Fibroblast of the conjunctiva (primary cell): ENCODE results near the gene SLC24A3.

ENCODE experiments used
- DNase-seq: peaks from one replicate; pipeline ENCODE4 v3.0.0-alpha.2; 2010; ENCODE audit warnings: low read depth

The SLC24A3 gene

GRCh38 chr20:19462491-19462890, 250.0 kb downstream of the SLC24A3 start:
- DNase-seq, result no peak

DNA sequence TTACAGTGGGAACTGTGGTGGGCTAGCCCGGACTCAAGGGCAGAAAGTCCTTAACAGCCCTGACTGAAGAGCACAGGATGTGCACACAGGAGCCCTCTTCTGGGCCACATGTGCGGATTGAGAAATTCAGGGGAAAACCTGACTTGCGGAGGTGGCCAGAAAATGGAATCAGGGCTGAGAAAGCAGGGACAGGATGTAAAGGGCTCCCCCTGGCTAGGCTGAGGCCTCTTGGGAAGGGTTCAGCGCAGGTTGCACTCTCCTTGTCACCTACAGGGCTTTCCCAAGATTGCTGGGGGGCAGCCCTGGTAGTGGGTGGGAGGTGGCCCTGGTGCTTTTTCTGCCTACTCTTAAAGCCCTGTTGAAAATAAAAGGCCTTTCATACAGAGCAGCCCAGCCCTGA, 251.2 kb downstream of the SLC24A3 start:
- no peak for DNase-seq

GRCh38 chr20:19465536-19465935, 253.1 kb downstream of the SLC24A3 start:
- DNase-seq, result no peak

DNA sequence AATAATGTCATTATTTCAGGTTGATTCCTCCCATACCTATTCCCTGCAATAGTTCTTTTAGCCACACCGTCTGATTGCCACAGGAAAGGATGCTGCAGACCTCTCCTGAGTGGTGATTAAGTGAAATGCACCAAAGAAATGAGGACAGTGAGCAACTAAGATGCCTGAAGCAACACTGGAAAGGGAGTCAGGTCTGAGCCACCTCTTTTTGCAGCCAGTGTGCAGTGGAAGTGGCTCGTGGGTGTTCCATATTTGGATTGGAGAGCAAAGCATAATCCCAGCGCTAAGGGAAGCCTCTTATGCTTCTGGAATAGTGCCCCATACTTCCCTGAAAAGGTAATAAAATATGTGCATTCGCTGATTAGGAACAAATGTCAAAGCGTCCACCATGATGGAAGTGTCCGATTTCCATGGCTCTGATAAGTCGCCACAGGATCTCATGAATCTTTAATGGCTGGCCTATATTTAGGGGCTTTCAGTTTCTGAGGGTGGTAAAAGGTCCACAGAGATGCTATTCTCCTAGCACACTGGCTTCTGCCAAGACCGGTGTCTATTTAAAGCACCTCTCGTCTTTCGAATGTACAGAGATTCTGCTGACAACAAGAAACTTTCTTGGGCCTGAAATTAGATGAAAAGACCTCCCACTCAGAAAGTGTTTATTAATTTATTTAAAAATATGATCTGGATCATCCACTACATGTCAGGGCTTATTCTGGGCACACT, 253.9 kb downstream of the SLC24A3 start:
- DNase-seq, result no peak

DNA sequence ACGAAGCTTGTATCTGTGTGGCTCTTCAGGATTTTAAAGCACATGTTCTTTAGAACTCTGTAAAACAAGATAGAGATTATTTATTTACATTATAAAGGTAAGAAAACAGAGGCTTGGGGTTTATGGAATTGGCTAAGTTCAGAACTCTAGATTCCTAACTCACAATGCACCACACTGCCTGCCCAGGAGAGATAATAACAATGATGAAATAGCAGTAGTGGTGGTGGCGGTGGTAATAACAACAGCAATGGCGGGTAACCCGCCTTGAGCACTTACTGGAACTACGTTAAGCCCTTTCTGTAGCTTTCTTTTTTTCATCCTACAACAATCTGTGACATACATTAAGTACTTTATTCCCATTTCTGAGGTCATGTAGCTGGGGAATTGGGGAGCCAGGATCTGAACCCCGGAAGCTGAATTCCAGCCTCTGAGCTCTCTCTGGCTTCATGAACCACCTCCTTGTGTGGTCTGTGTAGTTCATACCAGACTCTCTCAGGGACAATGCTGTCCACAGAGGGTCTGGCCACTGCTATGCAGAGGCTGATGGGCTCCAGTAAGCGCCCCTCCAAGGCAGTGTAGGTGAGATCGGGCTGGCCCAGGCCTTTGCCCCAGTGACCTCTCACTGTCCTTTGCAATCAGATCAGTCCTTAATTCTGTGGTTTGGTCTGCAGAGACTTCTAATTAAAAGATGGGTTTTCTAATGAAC, 260.9 kb downstream of the SLC24A3 start:
- DNase-seq, result no peak

DNA sequence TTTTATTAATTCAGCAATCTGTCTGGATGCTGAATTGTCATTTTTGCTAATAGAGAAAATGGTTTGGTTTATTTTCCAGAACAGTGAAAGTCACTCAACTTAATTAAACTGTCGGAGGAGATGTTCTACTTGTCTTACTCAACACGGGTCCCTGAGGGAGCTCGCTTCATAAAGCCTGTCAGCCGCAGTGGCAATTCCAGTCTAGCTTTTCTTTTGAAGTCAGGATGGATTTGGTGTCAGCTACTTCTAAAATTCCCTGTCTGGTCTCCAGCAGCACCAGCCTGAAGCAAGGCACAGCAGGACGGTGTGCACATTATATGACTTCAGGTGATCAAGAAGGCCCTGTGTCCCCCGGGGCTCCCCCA, 261.5 kb downstream of the SLC24A3 start:
- DNase-seq, result no peak

- no peak for DNase-seq
These were observed 266.0 kb downstream of the SLC24A3 start for GRCh38 chr20:19478320-19478895.

DNA sequence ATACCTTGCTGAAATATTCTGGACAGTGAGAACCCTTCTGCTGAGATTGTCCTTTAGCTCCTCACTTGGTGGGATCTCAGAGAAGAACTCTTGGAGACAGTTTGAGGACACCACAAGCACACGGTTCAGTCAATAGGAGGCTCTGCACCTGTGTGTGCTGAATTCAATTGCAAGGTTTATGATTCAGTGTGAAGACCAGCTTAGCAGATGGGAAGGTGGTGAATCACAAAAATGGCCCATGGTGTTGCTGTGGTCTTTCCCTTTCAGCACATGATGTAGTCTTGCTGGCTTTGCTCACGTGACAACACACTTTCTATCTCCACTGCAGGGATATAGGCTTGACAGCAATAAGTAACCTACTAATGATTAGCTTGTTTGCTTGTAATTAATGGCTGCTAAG, 270.3 kb downstream of the SLC24A3 start:
- no peak for DNase-seq

DNA sequence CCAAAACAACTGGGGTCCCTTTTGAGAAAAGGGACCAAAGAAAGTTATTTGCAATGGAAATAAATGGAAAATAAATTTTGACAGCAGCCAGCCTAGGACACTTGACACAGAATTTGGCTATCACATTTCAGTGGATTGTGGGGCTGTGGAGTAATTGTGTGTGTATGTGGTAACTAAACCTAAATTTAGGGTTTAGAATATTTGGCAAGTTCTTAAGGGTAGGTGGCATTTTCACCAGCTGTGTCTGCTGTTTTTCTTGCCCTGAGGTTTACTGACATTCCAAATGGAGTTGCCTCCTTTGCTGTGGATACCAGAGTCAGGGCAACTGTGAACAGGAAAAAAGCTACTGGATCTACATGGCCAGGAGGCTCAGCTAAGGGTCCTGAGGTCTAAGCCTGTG, 270.9 kb downstream of the SLC24A3 start:
- DNase-seq, result no peak

DNA sequence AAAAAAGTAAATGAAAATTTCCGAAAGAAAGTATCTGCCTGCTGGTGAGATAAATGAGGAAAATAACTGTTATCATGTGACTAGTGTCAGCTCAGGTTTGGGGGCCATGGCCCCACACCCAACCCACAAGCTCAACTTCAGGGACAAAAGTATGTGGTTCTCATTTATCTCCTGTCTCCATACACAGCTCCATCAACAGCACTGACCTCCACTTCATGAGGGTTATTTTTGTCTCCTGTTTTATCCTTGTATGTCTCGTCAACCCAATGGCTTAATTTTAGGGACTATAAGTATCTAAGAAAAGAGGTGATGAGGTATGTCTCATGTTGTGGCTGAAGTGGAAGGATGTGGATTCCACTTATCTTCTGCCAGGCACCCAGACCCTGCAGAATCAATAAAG, 274.0 kb downstream of the SLC24A3 start:
- DNase-seq, result no peak

DNA sequence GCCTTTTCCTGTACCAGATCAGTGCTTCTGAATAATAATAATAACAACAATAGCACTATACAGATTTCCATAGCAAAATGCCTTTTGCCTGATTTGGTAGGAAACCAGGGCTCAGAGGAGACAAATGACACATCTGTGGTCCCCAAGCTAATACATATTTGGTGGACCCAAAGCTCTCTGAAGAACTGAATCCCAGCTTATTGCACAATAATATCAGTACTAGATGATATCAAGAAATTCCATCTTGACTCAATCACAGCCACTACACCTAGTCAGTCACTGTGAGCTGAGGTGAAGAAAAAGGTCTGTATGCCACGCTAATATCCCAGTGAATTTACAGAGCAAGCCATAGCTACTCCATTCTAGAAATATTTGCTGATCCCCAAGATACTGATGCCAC, 275.0 kb downstream of the SLC24A3 start:
- no peak for DNase-seq

DNA sequence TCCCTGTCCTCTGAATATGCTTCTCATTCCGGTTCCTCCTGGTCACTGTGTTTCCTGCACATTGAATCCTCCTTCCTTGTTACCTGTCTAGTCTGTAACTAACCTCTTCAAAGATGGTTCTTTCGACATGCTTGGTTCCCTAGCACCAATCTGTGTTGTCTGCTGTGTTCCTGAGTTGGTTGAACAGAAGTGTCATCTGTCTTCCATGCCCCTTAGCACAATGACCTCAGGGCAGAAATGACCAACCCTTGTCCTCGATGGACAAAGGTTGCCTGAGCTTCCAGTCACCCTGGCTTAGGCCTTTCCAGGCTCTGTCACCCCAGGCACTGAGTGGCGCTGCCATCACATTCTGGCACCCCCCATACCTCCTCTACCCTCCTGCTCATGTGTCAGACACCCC, 278.8 kb downstream of the SLC24A3 start:
- DNase-seq, result no peak

DNA sequence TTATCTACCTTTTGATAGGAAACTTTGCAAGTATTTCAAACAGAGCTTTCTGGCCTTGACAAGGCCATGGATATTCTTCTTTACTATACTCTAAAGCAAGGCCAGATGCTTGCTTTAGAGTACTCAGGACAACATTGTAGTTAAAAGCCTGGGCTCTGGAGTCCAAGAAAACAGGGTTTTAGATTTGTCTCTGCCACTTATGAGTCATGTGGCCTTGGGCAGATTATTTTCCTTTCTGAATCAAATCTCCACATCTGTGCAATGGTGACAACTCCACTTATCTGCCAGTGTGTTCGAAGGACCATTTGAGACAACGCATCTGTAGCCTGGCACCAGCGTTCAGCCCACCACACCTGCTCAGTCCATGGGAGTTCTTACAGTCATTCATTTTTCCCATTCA, 279.7 kb downstream of the SLC24A3 start:
- no peak for DNase-seq

DNA sequence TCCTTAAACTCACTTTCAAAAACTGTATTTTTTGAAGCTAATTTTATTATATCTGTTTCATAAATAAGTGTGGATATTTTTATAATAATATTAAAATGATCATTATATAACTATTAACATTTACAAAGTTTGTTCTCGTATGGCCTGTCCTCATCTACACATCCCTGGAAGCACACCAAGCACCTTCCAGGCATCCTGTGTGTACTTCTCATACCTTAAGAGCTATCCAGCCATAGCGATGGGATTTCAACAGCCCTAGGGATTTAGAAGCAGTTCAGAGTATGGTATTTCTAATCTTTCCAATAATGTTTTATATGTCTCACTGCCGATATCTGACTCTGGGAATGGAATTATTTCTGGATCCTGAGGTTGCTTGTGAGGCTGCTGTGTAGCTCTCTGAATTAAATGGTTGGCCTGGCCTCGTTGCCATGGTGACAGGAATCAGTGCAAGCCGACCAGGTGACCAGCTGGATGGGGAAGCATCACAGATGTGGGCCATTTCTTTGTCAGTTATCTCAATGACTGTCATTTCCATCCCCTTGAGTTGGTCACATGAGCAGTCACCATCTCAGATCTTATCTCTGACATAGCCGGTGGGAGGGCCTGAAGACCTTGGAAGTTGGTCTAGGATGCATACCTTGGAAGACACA, 280.4 kb downstream of the SLC24A3 start:
- DNase-seq, result no peak

DNA sequence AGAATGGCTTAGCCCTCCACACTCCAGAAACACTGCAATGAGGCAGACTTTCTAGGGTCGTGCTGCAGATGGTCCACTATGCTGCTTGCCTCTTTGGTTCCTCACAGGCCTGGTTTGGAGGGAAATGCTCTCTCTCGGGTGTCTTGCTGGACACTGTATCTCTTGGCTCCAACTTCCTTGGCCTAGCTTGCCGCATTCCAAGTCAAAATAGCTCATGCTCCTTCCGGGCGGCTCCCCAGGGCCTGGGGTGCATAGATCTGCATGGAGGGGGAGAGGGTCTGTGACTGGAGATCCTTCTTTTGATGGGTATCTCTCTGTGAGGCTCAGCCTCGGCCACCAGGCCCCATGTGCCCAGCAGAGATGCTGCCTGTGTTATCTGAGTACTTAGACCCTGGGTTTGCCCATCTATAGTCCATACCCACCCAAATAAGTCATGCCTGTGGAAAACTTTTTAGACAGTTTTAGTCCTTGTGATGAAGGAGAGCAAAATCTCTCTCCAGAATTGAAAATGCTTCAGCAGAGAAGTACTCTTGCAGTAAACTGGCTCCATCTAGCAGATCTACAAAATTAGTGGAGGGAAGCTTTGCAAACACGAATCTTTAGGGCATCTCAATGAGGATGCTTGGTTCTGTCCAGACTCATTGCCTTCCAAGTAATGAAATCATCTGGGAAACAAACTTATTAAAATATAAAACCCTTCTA, 281.5 kb downstream of the SLC24A3 start:
- no peak for DNase-seq

- no peak for DNase-seq
These were observed 283.7 kb downstream of the SLC24A3 start for GRCh38 chr20:19495905-19496703.

DNA sequence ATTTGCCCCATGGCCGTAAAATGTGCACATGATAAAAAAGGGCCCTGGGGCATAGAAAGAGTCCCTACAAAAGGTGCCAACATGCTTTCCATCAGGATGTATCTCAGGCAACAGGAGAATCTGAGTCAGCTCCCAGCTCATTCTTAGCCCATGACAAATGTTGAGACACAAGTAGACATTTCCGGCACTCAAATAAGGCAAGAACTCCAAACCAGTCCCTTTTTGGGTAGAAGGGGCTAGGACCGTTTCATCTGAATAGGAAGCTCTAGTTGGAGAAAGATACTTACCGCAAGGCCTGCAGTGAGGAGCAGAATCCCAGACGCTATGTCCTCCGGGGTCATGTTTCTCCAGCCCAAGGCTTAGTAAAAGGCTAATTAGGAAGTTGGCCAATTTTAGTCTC, 284.6 kb downstream of the SLC24A3 start:
- no peak for DNase-seq

DNA sequence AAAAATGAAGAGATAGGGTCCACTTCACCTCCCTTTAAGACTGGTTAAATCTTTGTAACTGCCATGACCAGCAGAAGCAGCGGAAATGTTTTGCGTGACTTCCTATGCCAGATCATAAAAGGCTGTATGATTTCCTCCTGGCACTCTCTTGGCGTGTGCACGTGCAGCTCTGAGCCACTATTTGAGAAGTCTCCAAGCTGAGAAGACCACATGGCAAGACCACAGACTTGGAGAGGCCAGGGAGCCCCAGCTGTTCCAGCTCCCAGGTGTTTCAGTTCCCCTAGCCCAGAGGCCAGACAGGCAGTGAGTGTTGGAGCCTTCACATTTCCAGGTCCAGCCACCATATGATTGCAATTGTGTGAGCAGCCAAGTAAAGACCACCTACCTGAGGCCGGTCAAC, 286.3 kb downstream of the SLC24A3 start:
- no peak for DNase-seq

- DNase-seq, result no peak
These were observed 289.2 kb downstream of the SLC24A3 start for GRCh38 chr20:19501476-19502115.

DNA sequence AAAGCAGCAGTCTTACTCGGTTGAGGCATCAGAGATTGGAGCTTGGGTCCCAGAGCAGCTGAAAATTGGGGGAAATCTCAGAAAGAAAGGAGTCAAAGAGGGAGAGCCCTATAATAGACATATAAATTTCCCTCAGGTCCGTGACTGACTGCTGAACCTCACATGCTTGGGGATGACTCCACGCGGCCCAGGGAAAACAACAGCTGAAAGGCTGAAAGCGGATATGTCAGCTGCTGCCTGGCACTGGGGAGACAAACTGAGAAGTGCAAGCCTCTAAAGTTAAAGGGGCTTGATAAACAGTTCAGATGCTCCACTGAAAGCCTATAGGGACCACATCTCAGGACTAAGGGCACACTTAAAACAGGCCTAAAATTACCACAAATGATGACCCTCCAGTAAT, 289.7 kb downstream of the SLC24A3 start:
- DNase-seq, result no peak

DNA sequence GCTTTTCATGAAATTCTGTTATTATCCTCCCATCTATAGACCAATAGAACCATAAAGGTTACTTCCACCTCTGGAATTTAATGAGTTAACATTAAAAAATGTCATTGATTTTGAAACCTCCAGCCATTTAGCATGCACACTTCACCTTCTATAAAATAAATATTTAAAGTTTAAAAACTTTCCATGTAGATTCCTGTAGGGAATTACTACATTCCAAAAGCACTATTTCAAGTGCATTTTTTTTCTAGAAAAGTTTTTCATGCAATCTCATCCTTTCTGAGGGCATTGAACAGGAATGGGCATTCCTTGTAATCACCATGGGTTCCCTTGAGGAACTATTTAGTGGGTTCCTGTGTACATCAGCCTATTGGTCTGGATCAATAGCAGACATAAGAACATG, 291.8 kb downstream of the SLC24A3 start:
- DNase-seq, result no peak
